RWPE2 (cell line): ENCODE results near the gene ALG6.

Source experiments
- ATAC-seq: fragments of 200-7000 bp; cut with Tn5 transposase; 3 replicates; pipeline ENCODE4 v1.9.1; 2021; ENCODE audit warnings: low read depth
- DNase-seq: peaks from one replicate; pipeline ENCODE4 v3.0.0-alpha.2; 2020; ENCODE audit warnings: low spot score
- H3K27ac ChIP-seq: fragments of 450-650 bp; 2 replicates; pipeline ENCODE4 v1.5.1; 2017; ENCODE audit warnings: mild to moderate bottlenecking; ENCODE audit not compliant: poor library complexity, severe bottlenecking
- H3K27me3 ChIP-seq: fragments of 250-450 bp; sonication (Bioruptor Pico); 2 replicates; pipeline ENCODE4 v1.5.1; 2021; ENCODE audit warnings: mild to moderate bottlenecking, moderate library complexity; ENCODE audit not compliant: insufficient read depth, poor library complexity, severe bottlenecking
- H3K36me3 ChIP-seq: fragments of 250-450 bp; sonication (Bioruptor Pico); 2 replicates; pipeline ENCODE4 v1.5.1; 2020; ENCODE audit warnings: low read depth, mild to moderate bottlenecking, moderate library complexity
- H3K4me1 ChIP-seq: fragments of 250-450 bp; sonication (Bioruptor Pico); 2 replicates; pipeline ENCODE4 v1.5.1; 2021; ENCODE audit warnings: mild to moderate bottlenecking, moderate library complexity; ENCODE audit not compliant: insufficient read depth, poor library complexity, severe bottlenecking
- H3K4me3 ChIP-seq: fragments of 250-450 bp; sonication (Bioruptor Pico); 2 replicates; pipeline ENCODE4 v1.5.1; 2021; ENCODE audit warnings: mild to moderate bottlenecking, moderate library complexity; ENCODE audit not compliant: severe bottlenecking
- H3K9me3 ChIP-seq: fragments of 250-450 bp; sonication (Bioruptor Pico); 2 replicates; pipeline ENCODE4 v1.5.1; 2021; ENCODE audit warnings: mild to moderate bottlenecking, moderate library complexity; ENCODE audit not compliant: severe bottlenecking
- TF ChIP-seq, protein P1 (sequence below): fragments of 450-650 bp; IDR thresholded peaks from one replicate; pipeline ENCODE4 v1.5.1; 2017; ENCODE audit warnings: mild to moderate bottlenecking, moderate library complexity; ENCODE audit not compliant: poor library complexity, severe bottlenecking

The ALG6 gene

DNA sequence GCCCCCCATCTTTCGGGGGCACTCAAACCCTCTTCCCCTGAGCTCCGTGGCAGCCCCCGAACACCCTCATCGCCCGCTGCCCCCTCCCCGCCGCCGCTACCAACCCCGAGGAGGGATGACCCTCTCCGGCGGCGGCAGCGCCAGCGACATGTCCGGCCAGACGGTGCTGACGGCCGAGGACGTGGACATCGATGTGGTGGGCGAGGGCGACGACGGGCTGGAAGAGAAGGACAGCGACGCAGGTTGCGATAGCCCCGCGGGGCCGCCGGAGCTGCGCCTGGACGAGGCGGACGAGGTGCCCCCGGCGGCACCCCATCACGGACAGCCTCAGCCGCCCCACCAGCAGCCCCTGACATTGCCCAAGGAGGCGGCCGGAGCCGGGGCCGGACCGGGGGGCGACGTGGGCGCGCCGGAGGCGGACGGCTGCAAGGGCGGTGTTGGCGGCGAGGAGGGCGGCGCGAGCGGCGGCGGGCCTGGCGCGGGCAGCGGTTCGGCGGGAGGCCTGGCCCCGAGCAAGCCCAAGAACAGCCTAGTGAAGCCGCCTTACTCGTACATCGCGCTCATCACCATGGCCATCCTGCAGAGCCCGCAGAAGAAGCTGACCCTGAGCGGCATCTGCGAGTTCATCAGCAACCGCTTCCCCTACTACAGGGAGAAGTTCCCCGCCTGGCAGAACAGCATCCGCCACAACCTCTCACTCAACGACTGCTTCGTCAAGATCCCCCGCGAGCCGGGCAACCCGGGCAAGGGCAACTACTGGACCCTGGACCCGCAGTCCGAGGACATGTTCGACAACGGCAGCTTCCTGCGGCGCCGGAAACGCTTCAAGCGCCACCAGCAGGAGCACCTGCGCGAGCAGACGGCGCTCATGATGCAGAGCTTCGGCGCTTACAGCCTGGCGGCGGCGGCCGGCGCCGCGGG is 44.2 kb upstream of the ALG6 start:
- DNase-seq (no peak), ATAC-seq (peak; percentile 50)
- Histone ChIP-seq H3K27me3 (peaks cover 99% of the 10 kb centered on the region), H3K9me3 (no peaks in the 10 kb centered on the region), H3K4me1 (no peaks in the 10 kb centered on the region), H3K27ac (no peak overlapping the region), H3K36me3 (no peaks in the 10 kb centered on the region), H3K4me3 (peak overlapping the region; percentile 32)
- TF ChIP-seq, protein P1, sequence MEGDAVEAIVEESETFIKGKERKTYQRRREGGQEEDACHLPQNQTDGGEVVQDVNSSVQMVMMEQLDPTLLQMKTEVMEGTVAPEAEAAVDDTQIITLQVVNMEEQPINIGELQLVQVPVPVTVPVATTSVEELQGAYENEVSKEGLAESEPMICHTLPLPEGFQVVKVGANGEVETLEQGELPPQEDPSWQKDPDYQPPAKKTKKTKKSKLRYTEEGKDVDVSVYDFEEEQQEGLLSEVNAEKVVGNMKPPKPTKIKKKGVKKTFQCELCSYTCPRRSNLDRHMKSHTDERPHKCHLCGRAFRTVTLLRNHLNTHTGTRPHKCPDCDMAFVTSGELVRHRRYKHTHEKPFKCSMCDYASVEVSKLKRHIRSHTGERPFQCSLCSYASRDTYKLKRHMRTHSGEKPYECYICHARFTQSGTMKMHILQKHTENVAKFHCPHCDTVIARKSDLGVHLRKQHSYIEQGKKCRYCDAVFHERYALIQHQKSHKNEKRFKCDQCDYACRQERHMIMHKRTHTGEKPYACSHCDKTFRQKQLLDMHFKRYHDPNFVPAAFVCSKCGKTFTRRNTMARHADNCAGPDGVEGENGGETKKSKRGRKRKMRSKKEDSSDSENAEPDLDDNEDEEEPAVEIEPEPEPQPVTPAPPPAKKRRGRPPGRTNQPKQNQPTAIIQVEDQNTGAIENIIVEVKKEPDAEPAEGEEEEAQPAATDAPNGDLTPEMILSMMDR = no peak

DNA sequence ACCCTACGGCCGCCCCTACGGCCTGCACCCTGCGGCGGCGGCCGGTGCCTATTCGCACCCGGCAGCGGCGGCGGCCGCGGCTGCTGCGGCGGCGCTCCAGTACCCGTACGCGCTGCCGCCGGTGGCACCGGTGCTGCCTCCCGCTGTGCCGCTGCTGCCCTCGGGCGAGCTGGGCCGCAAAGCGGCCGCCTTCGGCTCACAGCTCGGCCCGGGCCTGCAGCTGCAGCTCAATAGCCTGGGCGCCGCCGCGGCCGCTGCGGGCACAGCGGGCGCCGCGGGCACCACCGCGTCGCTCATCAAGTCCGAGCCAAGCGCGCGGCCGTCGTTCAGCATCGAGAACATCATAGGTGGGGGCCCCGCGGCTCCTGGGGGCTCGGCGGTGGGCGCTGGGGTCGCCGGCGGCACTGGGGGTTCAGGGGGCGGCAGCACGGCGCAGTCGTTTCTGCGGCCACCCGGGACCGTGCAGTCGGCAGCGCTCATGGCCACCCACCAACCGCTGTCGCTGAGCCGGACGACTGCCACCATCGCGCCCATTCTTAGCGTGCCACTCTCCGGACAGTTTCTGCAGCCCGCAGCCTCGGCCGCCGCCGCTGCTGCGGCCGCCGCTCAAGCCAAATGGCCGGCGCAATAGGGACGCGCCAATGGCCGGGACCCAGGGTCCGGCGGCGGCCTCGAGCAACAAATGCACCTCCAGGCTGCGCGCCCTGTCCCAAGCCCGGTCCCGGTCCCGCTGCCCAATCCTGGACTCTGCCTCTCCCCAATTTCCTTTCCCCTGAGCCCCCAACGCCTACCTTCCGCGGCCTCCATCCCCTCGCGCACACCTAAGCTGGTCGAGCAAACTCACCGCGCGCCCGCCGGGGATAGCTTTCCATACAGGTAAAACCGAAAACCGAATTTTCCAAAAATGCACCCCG is 43.3 kb upstream of the ALG6 start:
- no peak; the same call in 2 of the 3 replicates for ATAC-seq
- TF ChIP-seq, protein P1 = no peak
- H3K4me3 ChIP-seq = peak overlapping the region; percentile 32
- H3K27me3 ChIP-seq = peaks cover 99% of the 10 kb centered on the region
- DNase-seq = no peak
- no peaks in the 10 kb centered on the region for H3K36me3 ChIP-seq
- H3K4me1 ChIP-seq = no peaks in the 10 kb centered on the region
- H3K9me3 ChIP-seq = no peaks in the 10 kb centered on the region
- no peak overlapping the region for H3K27ac ChIP-seq

DNA sequence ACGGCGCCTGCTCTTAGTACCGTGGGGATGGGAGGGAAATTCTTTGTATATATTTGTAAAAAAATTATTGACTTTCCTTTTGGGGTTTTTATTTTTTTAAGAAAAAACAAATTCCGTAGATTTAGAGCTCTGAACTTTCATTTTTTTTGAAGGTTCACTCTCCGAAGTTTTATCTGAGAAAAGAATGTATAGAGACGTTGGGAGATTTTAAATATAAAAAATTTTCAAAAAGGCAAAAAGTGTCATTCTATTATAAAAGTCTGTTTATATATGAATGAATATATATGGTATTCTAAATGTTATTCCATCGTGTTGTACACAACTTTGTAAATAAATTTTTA is 42.7 kb upstream of the ALG6 start:
- Histone ChIP-seq H3K36me3 (no peaks in the 10 kb centered on the region), H3K4me1 (no peaks in the 10 kb centered on the region), H3K27ac (no peak overlapping the region), H3K4me3 (no peak overlapping the region), H3K27me3 (peaks cover 99% of the 10 kb centered on the region), H3K9me3 (no peaks in the 10 kb centered on the region)
- DNase-seq = no peak
- no peak for ATAC-seq
- TF ChIP-seq, protein P1 = no peak

DNA sequence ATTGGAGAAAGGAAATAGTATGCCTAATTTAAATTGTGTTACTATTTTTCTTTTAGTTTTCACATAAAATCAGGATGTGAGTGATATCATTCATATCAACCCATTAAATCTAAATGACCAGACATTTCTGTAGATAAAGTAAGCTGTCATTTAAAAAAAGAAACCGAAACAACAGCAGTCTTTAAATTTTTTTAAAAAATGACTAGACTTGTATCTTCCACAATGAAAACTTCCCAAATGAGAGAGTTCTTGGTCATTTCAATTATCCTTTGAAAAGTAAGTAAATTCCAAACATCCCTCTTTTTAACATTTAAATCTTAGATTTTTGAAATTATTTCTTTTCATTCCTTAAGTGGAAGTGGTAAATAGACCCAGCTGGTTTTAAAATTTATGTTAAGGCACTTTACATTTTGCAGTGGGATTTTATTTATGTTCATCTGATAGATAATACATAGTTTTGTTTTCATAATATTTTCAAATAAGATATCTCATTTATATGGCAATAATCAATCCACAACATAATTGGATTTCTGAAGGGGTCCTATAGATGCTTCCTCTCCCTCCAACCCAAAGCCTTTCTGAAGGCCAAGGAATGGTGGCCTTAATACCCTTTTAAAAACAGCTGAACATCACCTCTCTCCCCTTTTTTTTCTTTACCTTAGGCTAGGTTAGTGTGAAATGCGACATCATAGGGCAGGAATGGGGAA is 42.0 kb upstream of the ALG6 start:
- H3K36me3 ChIP-seq = no peaks in the 10 kb centered on the region
- no peaks in the 10 kb centered on the region for H3K4me1 ChIP-seq
- DNase-seq (no peak), ATAC-seq (no peak)
- no peak overlapping the region for H3K4me3 ChIP-seq
- H3K27me3 ChIP-seq = peaks cover 99% of the 10 kb centered on the region
- TF ChIP-seq, protein P1 = no peak
- H3K9me3 ChIP-seq = no peaks in the 10 kb centered on the region
- H3K27ac ChIP-seq = no peak overlapping the region
